SK-N-SH treated with all-trans-retinoic acid at 6 μM for 48 hours (cell line): ENCODE data around the gene ZBTB7B.

Source experiments
- ATAC-seq: fragments of 200-7000 bp; cut with Tn5 transposase; 3 replicates; pipeline ENCODE4 v1.9.1; 2020; ENCODE audit warnings: mild to moderate bottlenecking, moderate library complexity
- ARNTL ChIP-seq: fragments of 450-650 bp; formaldehyde crosslinking; IDR thresholded peaks from 2 replicates; pipeline ENCODE4 v1.5.0; 2020; ENCODE audit warnings: low read depth, mild to moderate bottlenecking, moderate library complexity, borderline replicate concordance
- BACH2 ChIP-seq: fragments of 250-450 bp; sonication (Bioruptor Pico); IDR thresholded peaks from 2 replicates; pipeline ENCODE4 v1.9.0; 2021; ENCODE audit warnings: mild to moderate bottlenecking, borderline replicate concordance
- CSDC2 ChIP-seq: fragments of 250-450 bp; sonication (Bioruptor Pico); IDR thresholded peaks from 2 replicates; pipeline ENCODE4 v1.5.0; 2020; ENCODE audit warnings: mild to moderate bottlenecking, moderate library complexity
- ESRRG ChIP-seq: fragments of 250-450 bp; sonication (Bioruptor Pico); IDR thresholded peaks from 2 replicates; pipeline ENCODE4 v1.6.1; 2021; ENCODE audit warnings: mild to moderate bottlenecking
- GLIS3 ChIP-seq: fragments of 250-450 bp; sonication (Bioruptor Pico); IDR thresholded peaks from 2 replicates; pipeline ENCODE4 v1.5.0; 2020; ENCODE audit warnings: mild to moderate bottlenecking, moderate library complexity
- ISL1 ChIP-seq: fragments of 250-450 bp; sonication (Bioruptor Pico); IDR thresholded peaks from 2 replicates; pipeline ENCODE4 v2.1.2; 2022; ENCODE audit warnings: mild to moderate bottlenecking, moderate library complexity
- OSR1 ChIP-seq: fragments of 250-450 bp; sonication (Bioruptor Pico); IDR thresholded peaks from 2 replicates; pipeline ENCODE4 v1.8.0; 2022; ENCODE audit warnings: moderate library complexity, mild to moderate bottlenecking, inconsistent platforms
- PPARA ChIP-seq: fragments of 250-450 bp; sonication (Bioruptor Pico); IDR thresholded peaks from 2 replicates; pipeline ENCODE4 v1.5.0; 2020; ENCODE audit warnings: mild to moderate bottlenecking, borderline replicate concordance
- RARB ChIP-seq: fragments of 250-450 bp; sonication (Bioruptor Pico); IDR thresholded peaks from 2 replicates; pipeline ENCODE4 v1.8.0; 2021; ENCODE audit warnings: mild to moderate bottlenecking, moderate library complexity
- SNAI2 ChIP-seq: fragments of 250-450 bp; sonication (Bioruptor Pico); IDR thresholded peaks from 2 replicates; pipeline ENCODE4 v1.5.0; 2020; ENCODE audit warnings: mild to moderate bottlenecking, moderate library complexity
- TCF4 ChIP-seq: fragments of 250-450 bp; sonication (Bioruptor Pico); IDR thresholded peaks from 2 replicates; pipeline ENCODE4 v1.8.0; 2021; ENCODE audit warnings: mild to moderate bottlenecking, moderate library complexity, borderline replicate concordance
- TOX ChIP-seq: fragments of 250-450 bp; sonication (Bioruptor Pico); IDR thresholded peaks from 2 replicates; pipeline ENCODE4 v1.8.0; 2021; ENCODE audit warnings: mild to moderate bottlenecking, moderate library complexity, borderline replicate concordance
- ZC3H10 ChIP-seq: fragments of 250-450 bp; sonication (Bioruptor Pico); IDR thresholded peaks from 2 replicates; pipeline ENCODE4 v1.5.1; 2021; ENCODE audit warnings: mild to moderate bottlenecking, moderate library complexity
- ZFP3 ChIP-seq: fragments of 250-450 bp; sonication (Bioruptor Pico); IDR thresholded peaks from 2 replicates; pipeline ENCODE4 v1.5.0; 2020; ENCODE audit warnings: mild to moderate bottlenecking, moderate library complexity
- ZFP30 ChIP-seq: fragments of 450-650 bp; formaldehyde crosslinking; IDR thresholded peaks from 2 replicates; pipeline ENCODE4 v1.5.0; 2022; ENCODE audit warnings: mild to moderate bottlenecking, moderate library complexity
- ZNF70 ChIP-seq: fragments of 450-650 bp; formaldehyde crosslinking; IDR thresholded peaks from 2 replicates; pipeline ENCODE4 v1.5.0; 2020; ENCODE audit warnings: mild to moderate bottlenecking, moderate library complexity
- ZNF8 ChIP-seq: fragments of 450-650 bp; formaldehyde crosslinking; IDR thresholded peaks from 2 replicates; pipeline ENCODE4 v1.5.0; 2020; ENCODE audit warnings: mild to moderate bottlenecking, moderate library complexity
- TF ChIP-seq, protein P1 (sequence below): fragments of 250-450 bp; sonication (Bioruptor Pico); IDR thresholded peaks from 2 replicates; pipeline ENCODE4 v1.5.1; 2020; ENCODE audit warnings: low read depth, mild to moderate bottlenecking, moderate library complexity
- TF ChIP-seq, protein P2 (sequence below): fragments of 250-450 bp; sonication (Bioruptor Pico); IDR thresholded peaks from 2 replicates; pipeline ENCODE4 v1.8.0; 2021; ENCODE audit warnings: low read depth, mild to moderate bottlenecking, moderate library complexity, borderline replicate concordance
- TF ChIP-seq, protein P3 (sequence below): fragments of 250-450 bp; sonication (Bioruptor Pico); IDR thresholded peaks from 2 replicates; pipeline ENCODE4 v1.8.0; 2020; ENCODE audit warnings: mild to moderate bottlenecking, moderate library complexity, borderline replicate concordance
- TF ChIP-seq, protein P4 (sequence below): fragments of 250-450 bp; sonication (Bioruptor Pico); IDR thresholded peaks from 2 replicates; pipeline ENCODE4 v1.5.0; 2020; ENCODE audit warnings: mild to moderate bottlenecking, moderate library complexity
- TF ChIP-seq, protein P5 (sequence below): fragments of 250-450 bp; sonication (Bioruptor Pico); IDR thresholded peaks from 2 replicates; pipeline ENCODE4 v1.5.1; 2021; ENCODE audit warnings: mild to moderate bottlenecking, moderate library complexity

Gene ZBTB7B

DNA sequence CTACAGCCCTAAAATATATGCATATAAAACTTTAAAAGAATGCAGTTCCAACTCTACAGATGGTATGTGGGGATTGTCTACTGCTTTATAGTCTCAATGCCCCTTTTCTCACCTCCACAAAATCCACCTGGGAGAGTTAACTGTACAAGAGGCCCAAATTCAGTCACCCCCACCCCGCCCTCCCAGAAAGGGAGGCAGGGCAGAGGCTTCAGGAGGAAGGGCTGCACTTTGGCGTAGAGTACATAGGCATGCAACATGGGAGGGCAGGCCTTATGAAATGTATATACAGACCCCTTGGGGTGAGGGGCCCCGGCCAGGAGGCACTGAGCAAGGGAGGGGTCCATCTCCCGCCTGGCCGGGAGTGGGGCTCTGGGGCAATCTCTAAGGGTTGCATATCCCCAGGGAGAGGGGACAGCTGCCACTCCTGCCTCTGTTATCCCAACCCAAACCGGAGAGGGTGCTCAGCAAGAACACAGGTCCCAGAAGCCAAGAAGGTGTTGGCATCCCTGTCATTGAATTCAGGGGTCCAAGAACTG is 39.7 kb upstream of the ZBTB7B start (continued):
- TF ChIP-seq, protein P1, sequence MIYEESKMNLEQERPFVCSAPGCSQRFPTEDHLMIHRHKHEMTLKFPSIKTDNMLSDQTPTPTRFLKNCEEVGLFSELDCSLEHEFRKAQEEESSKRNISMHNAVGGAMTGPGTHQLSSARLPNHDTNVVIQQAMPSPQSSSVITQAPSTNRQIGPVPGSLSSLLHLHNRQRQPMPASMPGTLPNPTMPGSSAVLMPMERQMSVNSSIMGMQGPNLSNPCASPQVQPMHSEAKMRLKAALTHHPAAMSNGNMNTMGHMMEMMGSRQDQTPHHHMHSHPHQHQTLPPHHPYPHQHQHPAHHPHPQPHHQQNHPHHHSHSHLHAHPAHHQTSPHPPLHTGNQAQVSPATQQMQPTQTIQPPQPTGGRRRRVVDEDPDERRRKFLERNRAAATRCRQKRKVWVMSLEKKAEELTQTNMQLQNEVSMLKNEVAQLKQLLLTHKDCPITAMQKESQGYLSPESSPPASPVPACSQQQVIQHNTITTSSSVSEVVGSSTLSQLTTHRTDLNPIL (CRISPR knock-in tag): no peak

DNA sequence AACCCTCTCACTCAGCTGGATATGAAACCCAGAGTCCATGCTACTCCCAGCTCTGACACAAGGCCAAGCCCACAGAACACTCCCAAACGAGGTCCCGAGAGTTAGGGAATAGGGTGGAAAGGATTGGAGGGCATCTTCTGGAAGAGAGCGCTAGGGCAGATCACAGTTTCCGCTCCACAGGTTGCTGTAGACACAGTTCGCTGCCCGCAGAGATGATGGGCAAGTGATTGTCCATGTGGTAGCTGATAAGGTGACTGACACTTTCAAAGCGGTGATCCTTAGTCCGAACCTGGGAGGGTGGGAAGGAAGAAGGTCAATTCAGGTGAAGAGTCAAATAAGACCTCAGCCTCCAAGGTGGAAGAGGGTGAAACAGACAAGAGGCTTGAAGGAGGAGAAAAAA is 39.0 kb upstream of the ZBTB7B start:
- TF ChIP-seq OSR1 (CRISPR knock-in tag) (no peak), PPARA (CRISPR knock-in tag) (no peak), TCF4 (CRISPR knock-in tag) (no peak), ZFP30 (CRISPR knock-in tag) (no peak), TOX (CRISPR knock-in tag) (no peak), RARB (CRISPR knock-in tag) (no peak), ESRRG (CRISPR knock-in tag) (no peak), ZNF8 (CRISPR knock-in tag) (no peak), SNAI2 (CRISPR knock-in tag) (no peak)
- TF ChIP-seq, protein P2, sequence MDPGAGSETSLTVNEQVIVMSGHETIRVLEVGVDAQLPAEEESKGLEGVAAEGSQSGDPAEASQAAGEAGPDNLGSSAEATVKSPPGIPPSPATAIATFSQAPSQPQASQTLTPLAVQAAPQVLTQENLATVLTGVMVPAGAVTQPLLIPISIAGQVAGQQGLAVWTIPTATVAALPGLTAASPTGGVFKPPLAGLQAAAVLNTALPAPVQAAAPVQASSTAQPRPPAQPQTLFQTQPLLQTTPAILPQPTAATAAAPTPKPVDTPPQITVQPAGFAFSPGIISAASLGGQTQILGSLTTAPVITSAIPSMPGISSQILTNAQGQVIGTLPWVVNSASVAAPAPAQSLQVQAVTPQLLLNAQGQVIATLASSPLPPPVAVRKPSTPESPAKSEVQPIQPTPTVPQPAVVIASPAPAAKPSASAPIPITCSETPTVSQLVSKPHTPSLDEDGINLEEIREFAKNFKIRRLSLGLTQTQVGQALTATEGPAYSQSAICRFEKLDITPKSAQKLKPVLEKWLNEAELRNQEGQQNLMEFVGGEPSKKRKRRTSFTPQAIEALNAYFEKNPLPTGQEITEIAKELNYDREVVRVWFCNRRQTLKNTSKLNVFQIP (CRISPR knock-in tag): no peak
- ATAC-seq: no peak

DNA sequence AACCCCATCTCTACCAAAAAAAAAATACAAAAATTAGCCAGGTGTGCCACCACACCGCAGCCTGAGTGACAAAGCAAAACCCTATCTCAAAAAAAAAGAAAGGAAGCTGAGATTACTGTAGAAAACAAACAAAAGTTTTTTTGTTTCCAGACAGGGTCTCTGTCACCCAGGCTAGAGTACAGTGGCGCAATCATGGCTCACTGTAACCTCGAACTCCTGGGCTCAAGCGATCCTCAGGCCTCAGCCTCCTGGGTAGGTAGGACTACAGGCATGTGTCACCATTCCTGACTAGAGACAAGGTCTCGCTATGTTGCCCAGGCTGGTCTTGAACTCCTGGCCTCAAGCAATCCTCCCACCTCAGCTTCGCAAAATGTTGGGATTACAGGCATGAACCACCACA is 38.2 kb upstream of the ZBTB7B start:
- ATAC-seq: no peak
- TF ChIP-seq ISL1 (CRISPR knock-in tag) (no peak), RARB (CRISPR knock-in tag) (no peak), GLIS3 (CRISPR knock-in tag) (no peak), SNAI2 (CRISPR knock-in tag) (no peak), ARNTL (CRISPR knock-in tag) (no peak), ZFP30 (CRISPR knock-in tag) (no peak), BACH2 (CRISPR knock-in tag) (no peak), CSDC2 (CRISPR knock-in tag) (no peak), ESRRG (CRISPR knock-in tag) (no peak), TOX (CRISPR knock-in tag) (no peak), ZNF8 (CRISPR knock-in tag) (no peak), ZFP3 (CRISPR knock-in tag) (no peak), ZNF70 (CRISPR knock-in tag) (no peak), ZC3H10 (CRISPR knock-in tag) (no peak), PPARA (CRISPR knock-in tag) (no peak)
- TF ChIP-seq, protein P3, sequence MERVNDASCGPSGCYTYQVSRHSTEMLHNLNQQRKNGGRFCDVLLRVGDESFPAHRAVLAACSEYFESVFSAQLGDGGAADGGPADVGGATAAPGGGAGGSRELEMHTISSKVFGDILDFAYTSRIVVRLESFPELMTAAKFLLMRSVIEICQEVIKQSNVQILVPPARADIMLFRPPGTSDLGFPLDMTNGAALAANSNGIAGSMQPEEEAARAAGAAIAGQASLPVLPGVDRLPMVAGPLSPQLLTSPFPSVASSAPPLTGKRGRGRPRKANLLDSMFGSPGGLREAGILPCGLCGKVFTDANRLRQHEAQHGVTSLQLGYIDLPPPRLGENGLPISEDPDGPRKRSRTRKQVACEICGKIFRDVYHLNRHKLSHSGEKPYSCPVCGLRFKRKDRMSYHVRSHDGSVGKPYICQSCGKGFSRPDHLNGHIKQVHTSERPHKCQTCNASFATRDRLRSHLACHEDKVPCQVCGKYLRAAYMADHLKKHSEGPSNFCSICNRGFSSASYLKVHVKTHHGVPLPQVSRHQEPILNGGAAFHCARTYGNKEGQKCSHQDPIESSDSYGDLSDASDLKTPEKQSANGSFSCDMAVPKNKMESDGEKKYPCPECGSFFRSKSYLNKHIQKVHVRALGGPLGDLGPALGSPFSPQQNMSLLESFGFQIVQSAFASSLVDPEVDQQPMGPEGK (CRISPR knock-in tag): no peak
- TF ChIP-seq, protein P2 (CRISPR knock-in tag): no peak
- TF ChIP-seq, protein P4, sequence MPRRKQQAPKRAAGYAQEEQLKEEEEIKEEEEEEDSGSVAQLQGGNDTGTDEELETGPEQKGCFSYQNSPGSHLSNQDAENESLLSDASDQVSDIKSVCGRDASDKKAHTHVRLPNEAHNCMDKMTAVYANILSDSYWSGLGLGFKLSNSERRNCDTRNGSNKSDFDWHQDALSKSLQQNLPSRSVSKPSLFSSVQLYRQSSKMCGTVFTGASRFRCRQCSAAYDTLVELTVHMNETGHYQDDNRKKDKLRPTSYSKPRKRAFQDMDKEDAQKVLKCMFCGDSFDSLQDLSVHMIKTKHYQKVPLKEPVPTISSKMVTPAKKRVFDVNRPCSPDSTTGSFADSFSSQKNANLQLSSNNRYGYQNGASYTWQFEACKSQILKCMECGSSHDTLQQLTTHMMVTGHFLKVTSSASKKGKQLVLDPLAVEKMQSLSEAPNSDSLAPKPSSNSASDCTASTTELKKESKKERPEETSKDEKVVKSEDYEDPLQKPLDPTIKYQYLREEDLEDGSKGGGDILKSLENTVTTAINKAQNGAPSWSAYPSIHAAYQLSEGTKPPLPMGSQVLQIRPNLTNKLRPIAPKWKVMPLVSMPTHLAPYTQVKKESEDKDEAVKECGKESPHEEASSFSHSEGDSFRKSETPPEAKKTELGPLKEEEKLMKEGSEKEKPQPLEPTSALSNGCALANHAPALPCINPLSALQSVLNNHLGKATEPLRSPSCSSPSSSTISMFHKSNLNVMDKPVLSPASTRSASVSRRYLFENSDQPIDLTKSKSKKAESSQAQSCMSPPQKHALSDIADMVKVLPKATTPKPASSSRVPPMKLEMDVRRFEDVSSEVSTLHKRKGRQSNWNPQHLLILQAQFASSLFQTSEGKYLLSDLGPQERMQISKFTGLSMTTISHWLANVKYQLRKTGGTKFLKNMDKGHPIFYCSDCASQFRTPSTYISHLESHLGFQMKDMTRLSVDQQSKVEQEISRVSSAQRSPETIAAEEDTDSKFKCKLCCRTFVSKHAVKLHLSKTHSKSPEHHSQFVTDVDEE (CRISPR knock-in tag): no peak
- TF ChIP-seq, protein P5, sequence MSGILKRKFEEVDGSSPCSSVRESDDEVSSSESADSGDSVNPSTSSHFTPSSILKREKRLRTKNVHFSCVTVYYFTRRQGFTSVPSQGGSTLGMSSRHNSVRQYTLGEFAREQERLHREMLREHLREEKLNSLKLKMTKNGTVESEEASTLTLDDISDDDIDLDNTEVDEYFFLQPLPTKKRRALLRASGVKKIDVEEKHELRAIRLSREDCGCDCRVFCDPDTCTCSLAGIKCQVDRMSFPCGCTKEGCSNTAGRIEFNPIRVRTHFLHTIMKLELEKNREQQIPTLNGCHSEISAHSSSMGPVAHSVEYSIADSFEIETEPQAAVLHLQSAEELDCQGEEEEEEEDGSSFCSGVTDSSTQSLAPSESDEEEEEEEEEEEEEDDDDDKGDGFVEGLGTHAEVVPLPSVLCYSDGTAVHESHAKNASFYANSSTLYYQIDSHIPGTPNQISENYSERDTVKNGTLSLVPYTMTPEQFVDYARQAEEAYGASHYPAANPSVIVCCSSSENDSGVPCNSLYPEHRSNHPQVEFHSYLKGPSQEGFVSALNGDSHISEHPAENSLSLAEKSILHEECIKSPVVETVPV: no peak
- TF ChIP-seq, protein P1 (CRISPR knock-in tag): no peak
